GM18508 (cell line): ENCODE results near the gene CAMSAP3.
"Not testable (repeated sequence)": the region's sequence is repeated elsewhere in the genome, so short reads cannot be mapped to it uniquely, and the experiment has no call there.

Source experiments
- ATAC-seq: cut with Tn5 transposase; IDR thresholded peaks from one replicate; pipeline ENCODE4 v1.9.1; 2021; ENCODE audit warnings: moderate number of reproducible peaks; ENCODE audit not compliant: insufficient read depth, unreplicated experiment

The CAMSAP3 gene

GRCh38 chr19:7643031-7643415, 47.4 kb downstream of the CAMSAP3 start:
- ATAC-seq = no peak

GRCh38 chr19:7643629-7644549, 48.2 kb downstream of the CAMSAP3 start:
- not testable (repeated sequence) for ATAC-seq

GRCh38 chr19:7644550-7644877, 48.9 kb downstream of the CAMSAP3 start:
- no peak for ATAC-seq

- no peak for ATAC-seq
These were observed 49.5 kb downstream of the CAMSAP3 start for GRCh38 chr19:7645163-7645562.

- no peak for ATAC-seq
These were observed 50.2 kb downstream of the CAMSAP3 start for GRCh38 chr19:7645656-7646425.

GRCh38 chr19:7646426-7646700, 50.7 kb downstream of the CAMSAP3 start:
- ATAC-seq = no peak

GRCh38 chr19:7647156-7647555, 51.5 kb downstream of the CAMSAP3 start:
- ATAC-seq = no peak

- ATAC-seq = no peak
These were observed 52.8 kb downstream of the CAMSAP3 start for GRCh38 chr19:7648265-7649014.

- ATAC-seq = no peak
These were observed 54.5 kb downstream of the CAMSAP3 start for GRCh38 chr19:7650148-7650547.

- no peak for ATAC-seq
These were observed 56.5 kb downstream of the CAMSAP3 start for GRCh38 chr19:7652061-7652641.

- ATAC-seq = no peak
These were observed 58.7 kb downstream of the CAMSAP3 start for GRCh38 chr19:7654401-7654800.

GRCh38 chr19:7655581-7655980, 59.9 kb downstream of the CAMSAP3 start:
- no peak for ATAC-seq

- no peak for ATAC-seq
These were observed 61.6 kb downstream of the CAMSAP3 start for GRCh38 chr19:7657131-7657751.

GRCh38 chr19:7658219-7658686, 62.6 kb downstream of the CAMSAP3 start:
- ATAC-seq = no peak

- ATAC-seq = no peak
These were observed 66.3 kb downstream of the CAMSAP3 start for GRCh38 chr19:7661744-7662538.

GRCh38 chr19:7662657-7663056, 67.0 kb downstream of the CAMSAP3 start:
- no peak for ATAC-seq

GRCh38 chr19:7663706-7664105, 68.0 kb downstream of the CAMSAP3 start:
- ATAC-seq = no peak

GRCh38 chr19:7665076-7665475, 69.4 kb downstream of the CAMSAP3 start:
- no peak for ATAC-seq
